Activated naive CD8-positive, alpha-beta T cell treated with anti-CD3 and anti-CD28 coated beads, Interleukin-2, amount 10 ng/mL, durations not matched to agents 7 days and 5 days (primary cell): ENCODE results near the gene ASB8. TPM values are rescaled to one million over a fixed set of nuclear protein-coding genes. Genes with fewer than 3 reads are reported as not detected.

Experiments
- ATAC-seq: fragments of 150-1000 bp; cut with Tn5 transposase; one replicate; pipeline ENCODE4 v1.10.0; 2021; ENCODE audit warnings: low read depth, moderate library complexity
- POLR2A ChIA-PET: fragments of 350-600 bp; sonication (Branson Sonifier 250); formaldehyde crosslinking; loops from one replicate; lab custom pipeline; 2021; ENCODE audit warnings: antibody characterized with exemption; lab: Charles Lee
- DNase-seq: peaks from one replicate; pipeline ENCODE4 v3.0.0; 2021
- H3K27ac Mint-ChIP-seq: one replicate; pipeline ENCODE4 v1.8.0; 2022; ENCODE audit warnings: mild to moderate bottlenecking, mixed read lengths
- H3K27me3 Mint-ChIP-seq: one replicate; pipeline ENCODE4 v1.8.0; 2022; ENCODE audit warnings: mild to moderate bottlenecking, moderate library complexity, mixed read lengths
- H3K36me3 Mint-ChIP-seq: one replicate; pipeline ENCODE4 v1.8.0; 2021; ENCODE audit warnings: mild to moderate bottlenecking, mixed read lengths
- H3K4me1 Mint-ChIP-seq: one replicate; pipeline ENCODE4 v1.8.0; 2021; ENCODE audit warnings: mixed read lengths
- H3K4me3 Mint-ChIP-seq: one replicate; pipeline ENCODE4 v1.8.0; 2022; ENCODE audit warnings: mild to moderate bottlenecking, moderate library complexity, mixed read lengths
- H3K9me3 Mint-ChIP-seq: one replicate; pipeline ENCODE4 v1.8.0; 2021; ENCODE audit warnings: mixed read lengths
- total RNA-seq, 2 experiments: library from RNA; stranded (reverse); gene quantifications; one replicate each; pipeline ENCODE4 v1.2.3, GENCODE V29; 2021

Gene ASB8
- 10 to 100 TPM; 47.6 to 53.9 TPM for total RNA-seq

GRCh38 chr12:48157018-48157888 is at the start of gene ASB8:
ASB8 (minus strand) TSS chr12:48157515; CDS start chr12:48153496, 4,019 bp downstream.
- peak; percentile 97 for DNase-seq
- H3K27ac Mint-ChIP-seq = peak within 1 kb of the TSS; percentile 95
- POLR2A ChIA-PET = interaction anchor here (0.6 to 3.2 kb wide), 12 partner anchors 10 to 1881 kb away, joined by 3 to 41 read pairs (median 5); partner anchors contain the start of genes CCDC184, SENP1 and TMEM106C
- H3K9me3 Mint-ChIP-seq = no peaks in the 10 kb centered on the region
- H3K4me1 Mint-ChIP-seq = peaks cover 30% of the 10 kb centered on the region
- no peaks in the 10 kb centered on the region for H3K27me3 Mint-ChIP-seq
- ATAC-seq = peak; percentile 98
- peaks cover 7% of the 10 kb centered on the region for H3K36me3 Mint-ChIP-seq
- peak within 1 kb of the TSS; percentile 96 for H3K4me3 Mint-ChIP-seq

GRCh38 chr12:48203192-48203591 is 45.9 kb upstream of the ASB8 start, which contains the start of gene OR10AD1:
OR10AD1 (minus strand) TSS chr12:48203292; CDS start chr12:48203292, 0 bp downstream.
- Mint-ChIP-seq H3K27ac (no peak within 1 kb of the TSS), H3K27me3 (no peaks in the 10 kb centered on the region)

GRCh38 chr12:48202766-48203165 is 45.5 kb upstream of the ASB8 start:
- H3K27me3 Mint-ChIP-seq = no peaks in the 10 kb centered on the region
- peaks cover 30% of the 10 kb centered on the region for H3K4me1 Mint-ChIP-seq
- H3K4me3 Mint-ChIP-seq = no peak overlapping the region

More at GRCh38 chr12:48203192-48203591, 45.9 kb upstream of the ASB8 start, which contains the start of gene OR10AD1:
- no peak for DNase-seq
- peaks cover 56% of the 10 kb centered on the region for H3K36me3 Mint-ChIP-seq
- no peak for ATAC-seq
- peaks cover 30% of the 10 kb centered on the region for H3K4me1 Mint-ChIP-seq
- POLR2A ChIA-PET = no interaction called here
- H3K4me3 Mint-ChIP-seq = no peak within 1 kb of the TSS
- peaks cover 33% of the 10 kb centered on the region for H3K9me3 Mint-ChIP-seq

GRCh38 chr12:48201516-48201915 is 44.2 kb upstream of the ASB8 start:
- H3K27me3 Mint-ChIP-seq = no peaks in the 10 kb centered on the region
- POLR2A ChIA-PET = interaction anchor here (0.5 to 1.2 kb wide), 2 partner anchors 11 to 148 kb away, joined by 3 read pairs; no protein-coding TSS in a partner anchor
- H3K4me1 Mint-ChIP-seq = peaks cover 34% of the 10 kb centered on the region
- H3K9me3 Mint-ChIP-seq = peaks cover 24% of the 10 kb centered on the region
- DNase-seq = no peak
- peak overlapping the region; percentile 12 for H3K27ac Mint-ChIP-seq
- ATAC-seq = no peak
- H3K4me3 Mint-ChIP-seq = no peak overlapping the region
- H3K36me3 Mint-ChIP-seq = peaks cover 51% of the 10 kb centered on the region

More at GRCh38 chr12:48202766-48203165, 45.5 kb upstream of the ASB8 start:
- POLR2A ChIA-PET = no interaction called here
- Mint-ChIP-seq H3K36me3 (peaks cover 56% of the 10 kb centered on the region), H3K27ac (no peak overlapping the region), H3K9me3 (peaks cover 32% of the 10 kb centered on the region)
- ATAC-seq (no peak), DNase-seq (no peak)

GRCh38 chr12:48201091-48201490 is 43.8 kb upstream of the ASB8 start:
- POLR2A ChIA-PET = interaction anchor here (0.6 to 1.2 kb wide), 2 partner anchors 43 to 149 kb away, joined by 3 to 4 read pairs; no protein-coding TSS in a partner anchor
- Mint-ChIP-seq H3K27me3 (no peaks in the 10 kb centered on the region), H3K9me3 (peaks cover 20% of the 10 kb centered on the region), H3K4me1 (peaks cover 36% of the 10 kb centered on the region), H3K27ac (no peak overlapping the region), H3K4me3 (peak overlapping the region; percentile 89), H3K36me3 (peaks cover 47% of the 10 kb centered on the region)
- no peak for ATAC-seq
- no peak for DNase-seq

- H3K27ac Mint-ChIP-seq = peak overlapping the region; percentile 90
Measured at GRCh38 chr12:48199774-48200221, 42.5 kb upstream of the ASB8 start.

GRCh38 chr12:48198985-48199384 is 41.7 kb upstream of the ASB8 start:
- Mint-ChIP-seq H3K4me1 (peaks cover 36% of the 10 kb centered on the region), H3K27me3 (peaks cover 7% of the 10 kb centered on the region), H3K4me3 (peak overlapping the region; percentile 89), H3K27ac (peak overlapping the region; percentile 90), H3K9me3 (peaks cover 13% of the 10 kb centered on the region), H3K36me3 (peaks cover 32% of the 10 kb centered on the region)
- no peak for DNase-seq
- POLR2A ChIA-PET = interaction anchor here (0.8 to 2.0 kb wide), 10 partner anchors 16 to 493 kb away, joined by 3 to 10 read pairs (median 4); partner anchors contain the start of genes CCDC184, KANSL2, RPAP3 and SENP1
- ATAC-seq = no peak

More at GRCh38 chr12:48199774-48200221, 42.5 kb upstream of the ASB8 start:
- peaks cover 3% of the 10 kb centered on the region for H3K27me3 Mint-ChIP-seq
- POLR2A ChIA-PET = interaction anchor here (0.5 to 1.9 kb wide), 7 partner anchors 24 to 652 kb away, joined by 3 to 8 read pairs (median 3); partner anchors contain the start of genes DDX23, KANSL2, SENP1 and ZNF641
- peak overlapping the region; percentile 89 for H3K4me3 Mint-ChIP-seq
- H3K9me3 Mint-ChIP-seq = peaks cover 17% of the 10 kb centered on the region
- peaks cover 40% of the 10 kb centered on the region for H3K36me3 Mint-ChIP-seq
- DNase-seq = no peak
- H3K4me1 Mint-ChIP-seq = peaks cover 36% of the 10 kb centered on the region
- no peak for ATAC-seq

- Mint-ChIP-seq H3K27me3 (peaks cover 11% of the 10 kb centered on the region), H3K4me3 (peak overlapping the region; percentile 89), H3K4me1 (peaks cover 37% of the 10 kb centered on the region), H3K9me3 (peaks cover 13% of the 10 kb centered on the region), H3K36me3 (peaks cover 29% of the 10 kb centered on the region), H3K27ac (peak overlapping the region; percentile 90)
- DNase-seq (no peak), ATAC-seq (peak; percentile 24)
- POLR2A ChIA-PET = interaction anchor here (0.8 to 2.1 kb wide), 10 partner anchors 12 to 493 kb away, joined by 3 to 10 read pairs (median 4); partner anchors contain the start of genes CCDC184, KANSL2, RPAP3 and SENP1
Measured at GRCh38 chr12:48198672-48198971, 41.3 kb upstream of the ASB8 start.

- POLR2A ChIA-PET = interaction anchor here (0.7 to 2.1 kb wide), 15 partner anchors 10 to 617 kb away, joined by 3 to 10 read pairs (median 4); partner anchors contain the start of genes ASB8, CCDC184, KANSL2 and RPAP3
- ATAC-seq (peak; percentile 98), DNase-seq (peak; percentile 86)
- Mint-ChIP-seq H3K4me3 (peak overlapping the region; percentile 89), H3K27me3 (peaks cover 14% of the 10 kb centered on the region), H3K27ac (peak overlapping the region; percentile 90), H3K9me3 (peaks cover 11% of the 10 kb centered on the region), H3K36me3 (peaks cover 24% of the 10 kb centered on the region), H3K4me1 (peaks cover 39% of the 10 kb centered on the region)
Measured at GRCh38 chr12:48197971-48198671, 40.8 kb upstream of the ASB8 start.

GRCh38 chr12:48197549-48197970 is 40.2 kb upstream of the ASB8 start:
- no peak for DNase-seq
- peak; percentile 9 for ATAC-seq
- Mint-ChIP-seq H3K4me3 (peak overlapping the region; percentile 89), H3K36me3 (peaks cover 19% of the 10 kb centered on the region), H3K27me3 (peaks cover 16% of the 10 kb centered on the region), H3K9me3 (peaks cover 11% of the 10 kb centered on the region), H3K27ac (peak overlapping the region; percentile 90), H3K4me1 (peaks cover 39% of the 10 kb centered on the region)
- POLR2A ChIA-PET = interaction anchor here (0.7 to 2.1 kb wide), 11 partner anchors 10 to 617 kb away, joined by 3 to 8 read pairs (median 3); partner anchors contain the start of genes ASB8, CCDC184, KANSL2 and RPAP3

- Mint-ChIP-seq H3K4me1 (peaks cover 20% of the 10 kb centered on the region), H3K27me3 (peaks cover 24% of the 10 kb centered on the region), H3K9me3 (no peaks in the 10 kb centered on the region), H3K36me3 (no peaks in the 10 kb centered on the region), H3K4me3 (no peak overlapping the region), H3K27ac (no peak overlapping the region)
- DNase-seq (no peak), ATAC-seq (no peak)
- POLR2A ChIA-PET = no interaction called here
Measured at GRCh38 chr12:48194799-48195201, 37.5 kb upstream of the ASB8 start.

GRCh38 chr12:48193623-48194022 is 36.3 kb upstream of the ASB8 start:
- Mint-ChIP-seq H3K36me3 (no peaks in the 10 kb centered on the region), H3K27ac (no peak overlapping the region)
- no peak for ATAC-seq

More at GRCh38 chr12:48193623-48194022, 36.3 kb upstream of the ASB8 start:
- DNase-seq = no peak
- Mint-ChIP-seq H3K4me1 (peaks cover 12% of the 10 kb centered on the region), H3K27me3 (peaks cover 28% of the 10 kb centered on the region), H3K9me3 (no peaks in the 10 kb centered on the region), H3K4me3 (no peak overlapping the region)
- POLR2A ChIA-PET = no interaction called here
